Hindlimb muscle (tissue), 1 donor: ENCODE results near the gene CFAP157. TPM values are rescaled to one million over a fixed set of nuclear protein-coding genes. Genes with fewer than 3 reads are reported as not detected.

ENCODE experiments used
- DNase-seq: peaks from one replicate; pipeline ENCODE4 v3.0.0-alpha.2; 2013
- polyA plus RNA-seq: library from polyadenylated mRNA; unstranded; fragments of 120-200 nt; gene quantifications from one replicate; pipeline ENCODE4 v1.2.1, GENCODE V29; 2013; ENCODE audit not compliant: insufficient read length

The CFAP157 gene
- polyA plus RNA-seq, 1 donor = 1.4 TPM

DNA sequence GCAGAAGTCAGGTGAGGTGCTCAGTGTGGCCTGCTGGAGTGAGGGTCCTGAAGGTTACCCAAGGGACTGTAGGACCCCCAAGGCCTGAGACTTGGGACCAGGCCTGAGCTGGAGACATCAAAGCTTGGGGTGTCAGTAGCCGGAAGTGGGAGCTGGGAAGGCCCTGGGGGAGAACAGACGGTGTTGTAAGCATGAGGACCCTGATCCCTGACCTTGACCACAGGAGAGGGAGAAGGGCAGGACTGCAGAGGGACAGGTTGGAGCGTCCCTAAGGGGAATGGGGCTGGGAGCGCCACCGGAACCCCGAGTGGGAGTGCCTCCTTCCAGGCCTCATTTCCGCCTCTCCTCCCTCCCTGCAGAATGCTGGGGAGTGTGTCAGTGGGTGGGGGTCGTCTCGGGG lies 9.6 kb downstream of the CFAP157 start:
- no peak for DNase-seq

DNA sequence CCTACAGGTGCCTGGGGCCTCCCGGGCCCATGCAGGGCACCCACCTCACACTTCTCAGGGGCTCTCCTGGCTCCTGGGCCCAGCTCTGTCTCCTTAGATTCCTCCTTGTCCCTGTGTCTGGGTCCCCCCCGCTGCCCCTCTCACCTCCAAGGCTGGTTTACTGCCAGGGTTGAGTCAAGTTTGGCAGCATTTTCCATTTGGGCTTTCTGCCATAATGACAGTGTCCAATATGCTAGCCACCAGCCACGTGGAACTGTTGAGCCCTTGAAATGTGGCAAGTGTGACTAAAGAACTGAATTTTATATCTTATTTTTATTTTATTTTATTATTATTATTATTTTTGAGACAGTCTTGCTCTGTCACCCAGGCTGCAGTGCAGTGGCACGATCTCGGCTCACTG lies 11.0 kb downstream of the CFAP157 start:
- DNase-seq = no peak

DNA sequence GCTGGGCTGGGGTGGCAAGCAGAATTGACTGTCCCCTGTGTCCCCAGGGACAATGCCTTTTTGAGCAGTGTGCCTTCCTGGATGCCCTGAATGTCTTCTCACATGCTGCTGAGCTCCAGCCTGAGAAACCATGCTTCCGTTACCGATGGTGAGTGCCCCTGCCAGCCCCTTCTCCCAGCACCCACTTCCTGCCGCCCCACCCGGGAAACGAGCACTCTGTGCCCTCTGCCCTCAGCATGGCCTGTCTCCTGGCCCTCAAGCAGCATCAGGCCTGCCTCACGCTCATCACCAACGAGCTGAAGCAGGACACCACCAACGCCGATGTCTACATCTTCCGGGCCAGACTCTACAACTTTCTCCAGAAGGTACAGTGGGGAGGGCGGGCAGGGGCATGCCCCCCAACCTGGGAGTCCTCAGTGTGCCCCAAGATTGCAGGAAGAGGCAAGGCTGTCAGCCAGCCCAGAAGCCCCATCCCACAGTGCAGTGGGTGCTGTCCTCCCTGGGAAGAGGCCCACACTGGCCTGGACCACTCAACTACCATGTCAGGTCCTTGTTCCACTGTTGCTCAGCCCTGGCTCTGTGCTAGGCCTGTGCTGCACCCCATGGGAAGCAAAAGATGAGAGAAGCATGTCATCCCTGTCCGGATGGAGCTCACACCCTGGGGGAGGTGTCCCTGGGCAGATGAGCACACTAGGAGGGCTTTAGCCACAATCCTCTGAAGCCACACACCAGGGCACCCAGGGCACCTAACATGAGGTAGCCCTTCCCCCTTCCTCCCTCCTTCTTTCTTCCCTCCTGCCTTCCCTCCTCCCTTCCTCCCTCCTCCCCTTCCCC lies 13.5 kb downstream of the CFAP157 start:
- DNase-seq = no peak

DNA sequence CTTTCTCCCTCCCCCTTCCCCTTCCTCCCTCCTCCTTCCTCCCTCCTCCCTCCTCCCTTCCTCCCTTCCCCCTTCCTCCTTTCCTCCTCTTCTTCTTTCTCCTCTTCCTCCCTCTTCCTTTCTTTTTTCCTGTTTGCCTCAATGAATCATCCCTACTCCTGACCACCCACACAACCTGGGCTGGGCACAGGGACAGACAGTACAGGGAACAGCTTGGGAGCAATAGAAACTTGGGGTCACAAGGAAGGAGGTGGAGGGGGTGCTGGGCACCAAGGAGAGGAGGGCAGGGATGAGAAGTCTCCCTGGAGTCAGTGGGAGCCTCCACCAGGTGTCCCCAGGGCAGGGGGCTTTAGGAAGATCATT lies 14.1 kb downstream of the CFAP157 start:
- DNase-seq = no peak

DNA sequence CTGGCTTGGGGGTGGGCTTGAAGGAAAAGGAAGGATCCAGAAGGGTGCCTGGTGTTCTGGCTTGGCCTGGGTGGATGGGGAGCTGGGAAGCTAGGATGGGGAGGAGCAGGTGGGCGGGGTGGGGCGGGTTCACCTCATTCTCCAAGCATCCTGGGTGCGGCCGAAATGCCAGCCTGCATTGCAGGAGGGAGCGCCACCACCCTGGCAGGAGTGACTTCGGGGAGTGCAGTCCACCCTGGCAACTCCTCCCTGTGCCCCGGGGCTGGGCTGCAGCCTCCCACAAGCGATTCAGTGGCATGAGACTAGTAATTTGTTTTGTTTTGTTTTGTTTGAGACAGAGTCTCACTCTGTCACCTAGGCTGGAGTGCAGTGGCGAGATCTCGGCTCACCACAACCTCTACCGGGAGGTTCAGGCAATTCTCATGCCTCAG lies 14.6 kb downstream of the CFAP157 start:
- DNase-seq = no peak

DNA sequence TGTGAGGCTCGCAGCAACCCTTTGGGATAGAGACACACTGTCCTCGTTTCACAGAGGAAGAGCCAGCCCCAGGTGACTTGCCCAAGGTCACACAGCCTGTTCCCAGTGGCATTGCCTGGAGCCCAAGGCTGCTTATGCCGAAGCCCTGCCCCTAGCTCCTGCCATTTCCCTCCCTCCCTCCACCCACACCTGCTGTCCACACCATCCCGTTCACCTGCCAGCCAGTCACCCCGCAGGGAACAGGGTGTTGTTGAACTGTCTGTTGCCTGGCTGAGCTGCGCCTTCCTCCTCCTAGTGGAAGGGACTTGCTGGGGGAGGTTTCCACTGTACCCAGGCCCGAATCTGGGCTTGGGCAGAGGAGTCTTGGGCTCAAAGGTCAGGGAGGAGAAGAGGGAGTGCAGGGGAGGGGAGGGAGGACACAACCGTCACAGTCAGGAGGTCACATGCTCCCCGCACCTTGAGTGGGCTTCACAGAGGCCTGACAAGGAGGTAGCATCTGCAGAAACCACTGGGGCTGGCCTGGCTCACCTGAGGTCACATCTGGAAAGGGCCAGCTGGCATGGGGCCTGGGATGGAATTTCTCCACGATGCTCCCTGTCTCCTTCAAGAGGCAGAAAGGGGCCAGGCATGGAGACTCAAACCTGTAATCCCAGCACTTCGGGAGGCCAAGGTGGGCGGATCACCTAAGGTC lies 15.4 kb downstream of the CFAP157 start:
- no peak for DNase-seq

DNA sequence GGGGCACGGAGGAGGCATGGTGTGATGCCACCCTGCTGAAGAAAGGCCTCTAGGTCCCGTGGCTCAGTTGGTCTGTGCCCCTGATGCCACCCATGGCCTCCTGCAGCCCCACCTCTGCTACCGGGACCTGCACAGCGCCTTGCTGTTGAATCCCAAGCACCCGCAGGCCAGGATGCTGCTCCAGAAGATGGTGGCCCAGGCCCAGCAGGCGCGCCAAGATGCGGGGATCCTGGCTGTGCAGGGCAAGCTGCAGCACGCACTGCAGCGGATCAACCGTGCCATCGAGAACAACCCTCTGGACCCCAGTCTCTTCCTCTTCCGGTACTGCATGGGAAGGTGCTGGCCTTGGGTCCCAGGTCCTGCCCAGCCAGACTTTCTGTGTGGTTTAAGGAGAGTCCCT lies 16.2 kb downstream of the CFAP157 start:
- DNase-seq = no peak

DNA sequence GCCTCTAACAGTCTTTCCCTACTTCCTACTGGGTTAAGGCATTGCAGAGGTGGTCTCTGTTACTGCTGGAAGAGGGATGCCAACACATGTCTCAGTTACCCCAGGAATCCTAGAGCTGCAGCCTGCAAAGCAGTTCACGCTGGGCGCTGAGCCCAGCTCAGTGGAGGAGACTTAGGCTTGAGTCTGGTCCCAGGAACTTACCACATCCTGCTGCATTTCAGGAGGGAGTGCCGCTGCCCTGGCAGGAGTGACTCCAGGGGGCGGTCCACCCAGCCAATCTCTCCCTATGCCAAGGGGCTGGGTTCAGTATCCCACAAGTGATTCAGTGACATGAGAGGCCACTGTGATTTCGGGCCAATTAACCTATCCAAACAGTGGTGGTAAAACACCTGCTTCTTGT lies 16.7 kb downstream of the CFAP157 start:
- DNase-seq = no peak

DNA sequence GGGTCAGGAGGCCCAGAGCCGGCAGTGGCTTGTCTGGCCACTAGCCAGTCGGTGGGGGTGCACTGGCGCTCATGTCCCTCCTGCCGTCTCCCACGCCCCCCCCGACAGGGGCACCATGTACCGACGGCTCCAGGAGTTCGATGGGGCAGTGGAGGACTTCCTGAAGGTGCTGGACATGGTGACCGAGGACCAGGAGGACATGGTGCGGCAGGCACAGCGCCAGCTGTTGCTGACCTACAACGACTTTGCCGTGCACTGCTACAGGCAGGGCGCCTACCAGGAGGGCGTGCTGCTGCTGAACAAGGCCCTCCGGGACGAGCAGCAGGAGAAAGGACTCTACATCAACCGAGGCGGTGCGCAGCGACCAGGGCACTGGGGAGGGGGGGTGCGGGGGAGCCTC lies 17.2 kb downstream of the CFAP157 start:
- no peak for DNase-seq

DNA sequence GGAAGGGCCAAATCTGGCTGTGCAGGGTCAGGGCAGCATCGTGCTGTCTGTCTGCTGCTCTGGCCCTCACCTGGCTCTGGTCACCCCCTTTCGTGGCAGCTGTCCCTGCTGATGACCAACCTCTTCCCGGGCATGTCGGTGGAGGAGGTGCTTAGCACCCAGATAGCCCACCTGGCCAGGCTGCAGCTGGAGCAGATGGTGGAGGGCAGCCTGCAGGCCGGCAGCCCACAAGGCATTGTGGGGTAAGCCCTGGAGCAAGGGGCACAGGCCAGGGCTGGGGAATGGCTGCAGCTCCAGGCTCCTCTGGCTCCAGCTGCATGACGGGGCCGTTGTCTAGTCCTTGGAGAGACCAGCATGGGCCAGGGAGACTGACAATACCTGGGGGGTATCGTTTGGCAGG lies 20.1 kb downstream of the CFAP157 start:
- no peak for DNase-seq

DNA sequence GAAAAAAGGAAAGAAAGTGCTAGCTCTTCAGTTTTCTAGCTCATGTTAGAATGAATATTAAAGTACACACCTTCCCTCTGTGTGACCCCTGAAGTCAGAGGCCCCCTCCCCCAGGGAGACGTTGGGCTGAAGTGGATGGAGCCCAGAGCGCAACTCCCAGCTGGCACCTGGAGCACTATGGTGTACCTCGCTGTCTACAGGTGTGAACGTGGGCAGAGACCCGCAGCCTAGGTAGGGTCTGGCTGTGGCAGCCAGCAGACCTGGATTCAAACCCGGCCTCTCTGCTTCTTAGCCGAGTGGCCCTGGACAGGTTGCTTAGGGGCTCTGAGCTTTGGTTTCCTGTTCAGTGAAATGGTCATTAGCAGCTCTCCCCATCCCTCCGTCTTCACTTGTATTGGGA lies 22.0 kb downstream of the CFAP157 start:
- DNase-seq = no peak

DNA sequence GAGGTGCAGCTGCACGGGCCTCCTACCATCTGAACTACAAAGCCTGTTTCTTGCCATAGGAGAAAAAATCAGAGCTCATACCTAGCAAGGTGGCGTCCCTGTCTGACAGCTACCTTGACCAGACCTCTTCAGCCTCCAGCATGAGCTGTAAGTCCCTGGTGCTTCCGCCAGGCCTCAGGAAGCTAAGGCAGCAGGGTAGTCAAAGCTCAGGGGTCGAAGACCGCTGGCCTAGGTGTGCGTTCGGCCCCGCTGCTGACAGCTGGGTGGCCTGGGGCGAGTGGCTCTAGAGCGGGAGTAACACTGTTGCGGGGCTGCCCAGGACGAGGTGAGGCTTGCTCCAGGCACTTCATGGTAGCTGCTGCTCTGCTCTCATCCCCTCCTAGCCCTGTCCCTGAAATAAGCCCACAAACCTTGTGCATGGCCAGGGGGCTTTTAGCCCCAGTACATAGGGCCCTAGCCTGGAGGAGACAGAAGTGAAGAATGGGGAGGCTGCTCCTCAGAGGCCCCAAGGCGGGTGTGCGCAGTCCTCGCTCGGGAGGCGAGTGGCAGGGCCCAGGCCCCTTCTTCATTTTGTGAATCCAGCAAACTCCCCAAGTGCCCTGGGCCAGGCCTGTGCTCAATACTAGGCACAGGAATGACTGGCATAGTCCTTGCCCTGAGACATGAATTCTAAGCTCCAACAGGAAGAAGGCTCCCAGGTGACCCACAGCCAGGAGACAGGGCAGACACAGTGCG lies 22.9 kb downstream of the CFAP157 start:
- DNase-seq = no peak

DNA sequence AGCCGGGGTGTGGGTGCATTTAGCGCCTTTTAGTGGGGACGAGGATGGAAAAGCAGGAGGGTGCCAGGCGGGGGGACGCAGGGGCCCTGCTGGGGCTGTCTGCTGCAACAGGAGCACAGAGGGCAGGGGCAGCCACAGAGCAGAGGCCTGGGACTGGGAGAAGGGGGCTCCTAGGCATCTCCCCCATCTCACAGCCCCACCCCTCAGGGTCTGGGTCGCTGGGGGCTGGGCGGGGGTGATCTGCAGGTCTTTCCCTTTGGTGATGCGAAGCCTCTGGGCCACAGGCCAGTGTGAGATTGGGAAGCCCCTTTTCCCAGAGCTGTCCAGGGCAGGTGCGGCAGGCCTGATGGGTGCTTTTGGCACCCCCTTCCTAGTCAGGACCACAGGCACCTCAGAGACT lies 23.5 kb downstream of the CFAP157 start:
- DNase-seq = no peak

DNA sequence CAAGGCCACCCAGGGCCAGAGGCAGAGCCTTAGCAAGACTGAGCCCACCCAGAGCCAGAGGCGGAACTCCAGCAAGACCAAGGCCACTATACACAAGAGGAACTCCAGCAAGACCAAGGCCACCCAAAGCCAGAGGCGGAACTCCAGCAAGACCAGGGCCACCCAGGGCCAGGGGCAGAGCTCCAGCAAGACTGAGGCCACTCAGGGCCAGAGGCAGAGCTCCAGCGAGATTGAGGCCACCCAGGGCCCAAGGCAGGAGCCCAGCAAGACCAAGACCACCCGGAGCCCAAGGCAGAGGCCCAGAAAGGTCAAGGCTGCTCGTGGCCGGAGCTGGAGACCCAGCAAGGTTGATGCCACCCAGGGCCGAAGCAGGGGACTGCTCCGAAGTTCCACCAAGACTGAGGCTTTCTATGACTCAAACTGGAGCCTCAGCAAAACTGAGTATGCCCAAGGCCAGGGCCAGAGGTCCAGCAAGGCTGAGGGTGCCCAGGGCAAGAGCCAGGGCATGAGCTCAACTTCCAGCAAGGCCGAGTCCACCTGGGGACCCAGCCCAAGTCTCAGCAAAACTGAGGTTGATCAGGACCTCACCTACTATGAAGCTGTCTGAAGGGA lies 24.1 kb downstream of the CFAP157 start:
- no peak for DNase-seq

DNA sequence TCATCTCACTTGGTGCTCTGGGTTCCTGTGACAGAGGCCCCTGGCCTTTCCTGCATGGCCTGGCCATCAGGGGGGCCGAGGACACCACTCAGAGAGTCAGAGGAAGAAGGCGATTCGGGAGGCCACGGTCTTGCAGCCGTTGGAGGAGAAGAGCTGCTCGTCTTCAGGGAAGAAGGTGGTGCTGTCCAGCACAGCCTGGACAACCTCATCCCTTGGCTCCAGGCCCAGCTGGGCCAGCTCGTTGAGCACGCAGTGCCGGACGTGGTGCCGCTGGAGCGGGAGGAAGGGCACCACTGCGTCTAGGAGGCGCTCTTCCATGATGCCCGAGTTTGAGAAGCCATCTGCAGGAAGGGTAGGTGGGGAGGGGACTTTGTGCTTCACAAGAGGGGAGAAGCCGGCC lies 25.1 kb downstream of the CFAP157 start:
- no peak for DNase-seq

DNA sequence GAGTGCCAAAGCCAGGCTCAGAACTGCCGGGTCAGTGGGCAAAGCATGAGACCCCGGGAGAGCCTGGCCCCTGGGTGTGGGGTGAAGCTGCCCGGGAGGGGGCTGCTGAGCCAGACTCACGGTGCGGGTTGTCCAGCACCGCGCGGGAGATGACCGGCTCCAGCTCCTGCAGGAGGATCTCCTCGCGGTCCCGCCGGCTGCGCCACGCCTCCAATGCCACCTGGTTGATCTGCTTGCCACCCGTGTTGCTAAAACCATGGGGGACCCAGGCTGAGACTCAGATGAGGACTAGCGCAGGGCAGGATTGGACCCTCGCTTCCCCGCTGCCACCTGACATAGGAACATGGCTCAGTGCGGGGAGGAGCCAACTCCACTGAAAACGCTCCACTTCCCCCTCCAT lies 25.7 kb downstream of the CFAP157 start:
- no peak for DNase-seq

DNA sequence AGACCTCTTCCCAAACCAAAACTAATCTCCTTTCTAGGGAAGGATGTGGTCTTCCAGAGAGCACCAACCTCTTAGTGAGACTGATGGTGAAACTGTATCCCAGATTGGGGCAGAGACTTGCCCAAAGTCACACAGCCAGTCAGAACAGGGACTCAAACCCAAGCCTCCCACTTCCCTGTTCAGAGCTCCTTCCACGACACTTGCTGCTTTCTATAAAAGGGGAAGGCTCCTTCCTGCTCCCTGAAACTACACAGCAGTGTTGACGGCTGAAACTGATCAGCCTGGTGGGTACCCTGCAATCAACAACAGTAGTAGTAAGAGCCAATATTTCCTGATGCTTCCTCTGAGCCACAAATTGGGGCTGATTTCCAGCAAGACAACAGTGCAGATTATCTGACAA lies 26.8 kb downstream of the CFAP157 start:
- DNase-seq = no peak

DNA sequence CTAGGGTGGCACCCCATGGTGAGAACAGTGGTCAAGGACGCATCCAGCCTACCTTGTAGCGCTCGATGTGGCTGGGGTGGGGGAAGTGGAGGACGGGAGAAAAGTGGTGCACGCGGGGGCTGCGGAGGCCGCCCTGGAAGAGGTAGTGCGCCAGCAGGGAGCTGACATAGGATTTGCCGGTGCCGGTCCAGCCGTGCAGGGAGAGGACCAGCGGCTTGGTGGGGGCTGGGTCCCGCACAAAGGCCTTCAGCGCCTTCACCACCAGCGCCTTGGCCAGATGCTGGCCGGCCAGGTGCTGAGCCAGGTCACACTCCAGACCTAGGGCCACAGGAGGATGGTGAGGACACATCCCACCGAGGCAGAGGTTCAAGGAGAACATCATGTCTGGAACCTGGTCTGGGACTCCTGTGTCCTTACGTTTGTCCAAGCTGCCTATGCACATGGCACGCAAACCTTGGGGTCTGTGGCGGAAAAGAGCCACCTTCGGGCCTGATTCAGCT lies 27.5 kb downstream of the CFAP157 start:
- DNase-seq = no peak

DNA sequence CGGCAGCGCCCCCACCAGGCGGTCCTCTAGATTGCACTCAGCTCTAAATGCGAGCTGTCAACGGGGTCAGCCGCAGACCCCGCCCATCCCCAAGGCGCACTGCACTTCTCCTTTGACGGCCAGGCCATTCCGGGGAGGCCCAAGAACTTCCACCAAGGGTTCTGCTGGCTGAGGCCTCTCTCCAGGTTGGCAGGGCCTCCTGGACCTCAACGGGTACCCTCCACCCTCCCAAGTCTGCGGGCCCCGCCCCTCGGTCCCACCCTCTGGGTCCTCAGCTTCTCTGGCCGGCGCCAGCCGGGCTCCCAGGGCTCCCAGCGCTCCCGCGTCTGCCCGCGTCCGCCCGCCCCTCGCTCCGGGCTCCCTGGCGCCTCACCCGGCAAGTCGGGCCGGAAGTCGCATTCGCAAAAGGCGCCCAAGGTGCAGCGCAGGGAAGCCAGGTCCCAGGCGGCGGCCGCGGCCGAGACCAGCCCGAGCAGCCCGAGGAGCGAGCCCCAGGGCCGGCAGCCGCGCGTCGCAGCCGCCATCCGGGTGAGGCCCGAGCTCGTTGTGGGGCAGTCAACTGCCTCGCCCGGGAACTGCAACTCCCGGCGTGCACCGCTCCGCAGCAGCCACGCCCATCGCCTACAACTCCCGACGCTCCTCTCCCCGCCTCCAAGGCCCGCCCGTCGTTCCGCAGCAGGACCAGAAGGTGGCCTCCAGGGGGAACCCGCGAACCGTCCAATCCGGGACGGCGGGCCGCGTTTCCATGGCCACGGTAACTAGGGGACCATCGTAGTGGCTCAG lies 28.1 kb downstream of the CFAP157 start, which contains the start of gene TOR2A:
Gene TOR2A, minus strand, starts transcription at position 548 of the 783 bp plus-strand sequence. Its CDS starts 24 bp downstream, at position 524.
- peak; percentile 97 for DNase-seq

DNA sequence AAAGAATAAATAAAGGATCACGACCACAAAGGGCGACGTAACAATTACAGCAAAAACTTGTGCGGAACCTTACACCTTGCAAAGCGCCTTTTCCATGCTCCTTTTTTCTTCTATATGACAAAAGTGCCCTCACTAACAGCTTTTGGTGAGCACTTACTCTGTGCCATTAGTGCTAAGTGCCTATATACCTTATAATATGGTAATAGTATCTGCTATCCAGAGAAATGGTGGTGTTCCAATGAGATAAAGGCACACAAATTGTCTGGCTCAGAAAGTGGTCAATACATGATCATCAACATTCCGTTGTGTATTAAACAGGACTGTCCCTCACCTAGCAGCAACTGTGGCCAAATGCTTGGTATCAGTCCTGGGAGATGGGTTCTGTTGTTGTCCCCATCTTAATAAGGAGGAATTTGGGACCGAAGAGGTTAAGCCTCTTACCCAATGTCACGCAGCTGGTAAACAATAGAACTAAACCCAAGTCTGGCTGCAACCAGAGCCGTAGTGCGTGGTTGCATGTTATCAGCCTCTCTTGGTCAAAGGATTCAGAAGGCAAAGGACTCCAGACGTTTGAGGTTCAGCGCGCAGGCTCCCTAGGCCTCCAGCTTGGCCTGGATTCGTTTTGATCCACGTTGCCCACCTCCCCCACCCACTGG lies 28.9 kb downstream of the CFAP157 start:
- no peak for DNase-seq

DNA sequence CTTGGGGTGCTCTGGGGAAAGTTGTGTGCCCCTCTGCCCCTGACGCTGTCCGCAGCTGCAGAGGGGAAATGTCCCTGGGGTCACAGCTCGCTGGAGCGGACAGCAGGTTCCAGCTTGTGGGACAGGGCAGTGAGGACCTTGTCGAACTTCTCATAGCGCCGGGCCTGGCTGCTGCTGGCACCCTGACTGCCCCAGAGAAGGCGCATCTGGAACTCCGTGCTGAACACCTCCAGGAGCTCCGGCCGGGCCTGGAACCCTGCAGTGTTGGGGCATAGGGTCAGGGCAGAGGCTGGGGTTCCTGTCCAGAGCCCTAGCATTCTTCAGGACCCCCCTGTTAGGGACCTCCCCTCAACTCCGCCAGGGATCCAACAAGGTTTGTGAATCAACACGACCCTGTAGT lies 31.9 kb downstream of the CFAP157 start:
- DNase-seq = no peak
